Measurements from ENCODE around the gene ASPA. TPM values are rescaled to one million over a fixed set of nuclear protein-coding genes. Genes with fewer than 3 reads are reported as not detected.
A peak's percentile ranks its signal among the peaks of the same experiment; 100 is the strongest.

The ASPA gene
- total and polyA plus RNA-seq, 2 experiments from 2014 or later, result 0.13 TPM; not detected in 1

DNA sequence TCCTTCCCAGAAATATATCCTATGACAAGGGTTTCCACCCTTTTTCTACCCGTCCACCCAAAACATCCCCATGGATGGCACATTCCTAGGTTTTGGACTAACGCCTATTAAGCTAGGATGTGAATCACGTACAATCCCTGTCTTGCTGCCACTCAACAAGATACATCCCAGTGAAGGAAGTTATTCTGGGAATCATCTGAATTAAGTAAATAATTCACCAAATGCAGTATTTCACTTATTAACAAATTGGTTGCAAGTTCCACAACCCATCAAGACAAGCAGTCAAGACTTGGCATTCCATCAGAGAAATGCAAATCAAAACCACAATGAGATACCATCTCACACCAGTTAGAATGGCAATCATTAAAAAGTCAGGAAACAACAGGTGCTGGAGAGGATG lies 32.1 kb downstream of the ASPA start:
- Histone ChIP-seq H3K36me3 (ENCODE audit: insufficient read depth) (no peaks in the 10 kb centered on the region; the same call in 1 of the 2 replicates), H3K4me2 (no peak overlapping the region), H3K79me2 (replicated peaks; ENCODE audit: insufficient read depth) (no peaks in the 10 kb centered on the region), H3K27ac (ENCODE audit: low read depth) (no peak overlapping the region), H3K4me3 (no peak overlapping the region), H4K20me1 (replicated peaks; ENCODE audit: insufficient read depth) (no peaks in the 10 kb centered on the region), H3K4me1 (ENCODE audit: insufficient read depth) (peaks cover 24% of the 10 kb centered on the region), H2AFZ (no peak overlapping the region), H3K27me3 (ENCODE audit: insufficient read depth) (no peaks in the 10 kb centered on the region), H3K9me2 (ENCODE audit: insufficient read depth) (peaks cover 12% of the 10 kb centered on the region), H3F3A (replicated peaks; ENCODE audit: low read depth) (no peaks in the 10 kb centered on the region)
- no peaks in the 10 kb centered on the region for H3K36me3 Mint-ChIP-seq (ENCODE audit: low read depth)
- H3K27ac Mint-ChIP-seq, result no peak overlapping the region
- no peak for TF ChIP-seq JUNB (IDR thresholded peaks at IDR 0.05; ENCODE audit: unreplicated experiment)
- H3K27me3 Mint-ChIP-seq (ENCODE audit: insufficient read depth, low read depth, poor library complexity), result peaks cover 13% of the 10 kb centered on the region
- H3K9me3 Mint-ChIP-seq, result peaks cover 6% of the 10 kb centered on the region; the same call in 2 of the 3 replicates
- ATAC-seq (no peak), DNase-seq (ENCODE audit: low spot score) (no peak)
- H3K4me1 Mint-ChIP-seq, result peaks cover 28% of the 10 kb centered on the region
- H3K4me3 Mint-ChIP-seq, result no peak overlapping the region

DNA sequence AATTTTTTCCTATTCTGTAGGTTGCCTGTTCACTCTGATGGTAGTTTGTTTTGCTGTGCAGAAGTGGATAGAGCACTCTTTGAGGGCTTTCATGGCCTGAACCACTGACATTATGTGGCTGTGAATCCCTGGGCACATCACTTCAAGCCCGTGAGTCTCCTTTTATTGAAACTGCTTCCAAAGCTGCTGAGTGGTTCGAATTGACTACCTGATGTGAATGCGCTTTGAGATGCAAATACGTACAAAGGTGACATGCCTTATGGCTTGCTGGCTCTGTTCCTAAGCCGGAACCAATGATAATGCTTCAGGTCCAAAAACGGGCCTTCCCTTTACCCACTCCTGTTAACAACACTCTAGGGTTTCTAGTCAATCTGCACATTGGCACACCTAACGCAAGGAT lies 34.3 kb downstream of the ASPA start:
- Histone ChIP-seq H3K4me2 (peak overlapping the region; percentile 27; the same call in 1 of the 2 replicates), H3K27me3 (ENCODE audit: insufficient read depth) (no peaks in the 10 kb centered on the region), H3F3A (replicated peaks; ENCODE audit: low read depth) (no peaks in the 10 kb centered on the region), H3K4me1 (ENCODE audit: insufficient read depth) (peaks cover 28% of the 10 kb centered on the region), H3K36me3 (ENCODE audit: insufficient read depth) (no peaks in the 10 kb centered on the region; the same call in 1 of the 2 replicates), H4K20me1 (replicated peaks; ENCODE audit: insufficient read depth) (no peaks in the 10 kb centered on the region), H3K9me2 (ENCODE audit: insufficient read depth) (peaks cover 12% of the 10 kb centered on the region), H3K79me2 (replicated peaks; ENCODE audit: insufficient read depth) (no peaks in the 10 kb centered on the region), H3K27ac (ENCODE audit: low read depth) (no peak overlapping the region), H2AFZ (no peak overlapping the region), H3K4me3 (no peak overlapping the region)
- peak; percentile 32 for DNase-seq (ENCODE audit: low spot score)
- H3K27me3 Mint-ChIP-seq (ENCODE audit: insufficient read depth, low read depth, poor library complexity), result peaks cover 29% of the 10 kb centered on the region
- peaks cover 6% of the 10 kb centered on the region; the same call in 2 of the 3 replicates for H3K9me3 Mint-ChIP-seq
- H3K27ac Mint-ChIP-seq, result no peak overlapping the region
- H3K36me3 Mint-ChIP-seq (ENCODE audit: low read depth), result no peaks in the 10 kb centered on the region
- peak; percentile 32 for ATAC-seq
- H3K4me1 Mint-ChIP-seq, result peaks cover 36% of the 10 kb centered on the region
- H3K4me3 Mint-ChIP-seq, result no peak overlapping the region
- TF ChIP-seq EZH2 (IDR thresholded peaks at IDR 0.05; ENCODE audit: low read depth, unreplicated experiment) (no peak), NANOG (IDR thresholded peaks at IDR 0.05; ENCODE audit: borderline replicate concordance) (no peak), CREB1 (CRISPR knock-in tag; IDR thresholded peaks at IDR 0.05; ENCODE audit: low read depth) (no peak), JUNB (IDR thresholded peaks at IDR 0.05; ENCODE audit: unreplicated experiment) (no peak), STAT1 (IDR thresholded peaks at IDR 0.05; ENCODE audit: unreplicated experiment) (no peak), ZNF331 (CRISPR knock-in tag; IDR thresholded peaks at IDR 0.05; ENCODE audit: low read depth) (no peak)
- TF ChIP-seq, protein P1, sequence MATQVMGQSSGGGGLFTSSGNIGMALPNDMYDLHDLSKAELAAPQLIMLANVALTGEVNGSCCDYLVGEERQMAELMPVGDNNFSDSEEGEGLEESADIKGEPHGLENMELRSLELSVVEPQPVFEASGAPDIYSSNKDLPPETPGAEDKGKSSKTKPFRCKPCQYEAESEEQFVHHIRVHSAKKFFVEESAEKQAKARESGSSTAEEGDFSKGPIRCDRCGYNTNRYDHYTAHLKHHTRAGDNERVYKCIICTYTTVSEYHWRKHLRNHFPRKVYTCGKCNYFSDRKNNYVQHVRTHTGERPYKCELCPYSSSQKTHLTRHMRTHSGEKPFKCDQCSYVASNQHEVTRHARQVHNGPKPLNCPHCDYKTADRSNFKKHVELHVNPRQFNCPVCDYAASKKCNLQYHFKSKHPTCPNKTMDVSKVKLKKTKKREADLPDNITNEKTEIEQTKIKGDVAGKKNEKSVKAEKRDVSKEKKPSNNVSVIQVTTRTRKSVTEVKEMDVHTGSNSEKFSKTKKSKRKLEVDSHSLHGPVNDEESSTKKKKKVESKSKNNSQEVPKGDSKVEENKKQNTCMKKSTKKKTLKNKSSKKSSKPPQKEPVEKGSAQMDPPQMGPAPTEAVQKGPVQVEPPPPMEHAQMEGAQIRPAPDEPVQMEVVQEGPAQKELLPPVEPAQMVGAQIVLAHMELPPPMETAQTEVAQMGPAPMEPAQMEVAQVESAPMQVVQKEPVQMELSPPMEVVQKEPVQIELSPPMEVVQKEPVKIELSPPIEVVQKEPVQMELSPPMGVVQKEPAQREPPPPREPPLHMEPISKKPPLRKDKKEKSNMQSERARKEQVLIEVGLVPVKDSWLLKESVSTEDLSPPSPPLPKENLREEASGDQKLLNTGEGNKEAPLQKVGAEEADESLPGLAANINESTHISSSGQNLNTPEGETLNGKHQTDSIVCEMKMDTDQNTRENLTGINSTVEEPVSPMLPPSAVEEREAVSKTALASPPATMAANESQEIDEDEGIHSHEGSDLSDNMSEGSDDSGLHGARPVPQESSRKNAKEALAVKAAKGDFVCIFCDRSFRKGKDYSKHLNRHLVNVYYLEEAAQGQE (IDR thresholded peaks at IDR 0.05; ENCODE audit: unreplicated experiment), result no peak
- TF ChIP-seq, protein P2, sequence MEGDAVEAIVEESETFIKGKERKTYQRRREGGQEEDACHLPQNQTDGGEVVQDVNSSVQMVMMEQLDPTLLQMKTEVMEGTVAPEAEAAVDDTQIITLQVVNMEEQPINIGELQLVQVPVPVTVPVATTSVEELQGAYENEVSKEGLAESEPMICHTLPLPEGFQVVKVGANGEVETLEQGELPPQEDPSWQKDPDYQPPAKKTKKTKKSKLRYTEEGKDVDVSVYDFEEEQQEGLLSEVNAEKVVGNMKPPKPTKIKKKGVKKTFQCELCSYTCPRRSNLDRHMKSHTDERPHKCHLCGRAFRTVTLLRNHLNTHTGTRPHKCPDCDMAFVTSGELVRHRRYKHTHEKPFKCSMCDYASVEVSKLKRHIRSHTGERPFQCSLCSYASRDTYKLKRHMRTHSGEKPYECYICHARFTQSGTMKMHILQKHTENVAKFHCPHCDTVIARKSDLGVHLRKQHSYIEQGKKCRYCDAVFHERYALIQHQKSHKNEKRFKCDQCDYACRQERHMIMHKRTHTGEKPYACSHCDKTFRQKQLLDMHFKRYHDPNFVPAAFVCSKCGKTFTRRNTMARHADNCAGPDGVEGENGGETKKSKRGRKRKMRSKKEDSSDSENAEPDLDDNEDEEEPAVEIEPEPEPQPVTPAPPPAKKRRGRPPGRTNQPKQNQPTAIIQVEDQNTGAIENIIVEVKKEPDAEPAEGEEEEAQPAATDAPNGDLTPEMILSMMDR (conservative IDR thresholded peaks at IDR 0.05; ENCODE audit: low read depth in 2 of 2), result no peak
- TF ChIP-seq, protein P3, sequence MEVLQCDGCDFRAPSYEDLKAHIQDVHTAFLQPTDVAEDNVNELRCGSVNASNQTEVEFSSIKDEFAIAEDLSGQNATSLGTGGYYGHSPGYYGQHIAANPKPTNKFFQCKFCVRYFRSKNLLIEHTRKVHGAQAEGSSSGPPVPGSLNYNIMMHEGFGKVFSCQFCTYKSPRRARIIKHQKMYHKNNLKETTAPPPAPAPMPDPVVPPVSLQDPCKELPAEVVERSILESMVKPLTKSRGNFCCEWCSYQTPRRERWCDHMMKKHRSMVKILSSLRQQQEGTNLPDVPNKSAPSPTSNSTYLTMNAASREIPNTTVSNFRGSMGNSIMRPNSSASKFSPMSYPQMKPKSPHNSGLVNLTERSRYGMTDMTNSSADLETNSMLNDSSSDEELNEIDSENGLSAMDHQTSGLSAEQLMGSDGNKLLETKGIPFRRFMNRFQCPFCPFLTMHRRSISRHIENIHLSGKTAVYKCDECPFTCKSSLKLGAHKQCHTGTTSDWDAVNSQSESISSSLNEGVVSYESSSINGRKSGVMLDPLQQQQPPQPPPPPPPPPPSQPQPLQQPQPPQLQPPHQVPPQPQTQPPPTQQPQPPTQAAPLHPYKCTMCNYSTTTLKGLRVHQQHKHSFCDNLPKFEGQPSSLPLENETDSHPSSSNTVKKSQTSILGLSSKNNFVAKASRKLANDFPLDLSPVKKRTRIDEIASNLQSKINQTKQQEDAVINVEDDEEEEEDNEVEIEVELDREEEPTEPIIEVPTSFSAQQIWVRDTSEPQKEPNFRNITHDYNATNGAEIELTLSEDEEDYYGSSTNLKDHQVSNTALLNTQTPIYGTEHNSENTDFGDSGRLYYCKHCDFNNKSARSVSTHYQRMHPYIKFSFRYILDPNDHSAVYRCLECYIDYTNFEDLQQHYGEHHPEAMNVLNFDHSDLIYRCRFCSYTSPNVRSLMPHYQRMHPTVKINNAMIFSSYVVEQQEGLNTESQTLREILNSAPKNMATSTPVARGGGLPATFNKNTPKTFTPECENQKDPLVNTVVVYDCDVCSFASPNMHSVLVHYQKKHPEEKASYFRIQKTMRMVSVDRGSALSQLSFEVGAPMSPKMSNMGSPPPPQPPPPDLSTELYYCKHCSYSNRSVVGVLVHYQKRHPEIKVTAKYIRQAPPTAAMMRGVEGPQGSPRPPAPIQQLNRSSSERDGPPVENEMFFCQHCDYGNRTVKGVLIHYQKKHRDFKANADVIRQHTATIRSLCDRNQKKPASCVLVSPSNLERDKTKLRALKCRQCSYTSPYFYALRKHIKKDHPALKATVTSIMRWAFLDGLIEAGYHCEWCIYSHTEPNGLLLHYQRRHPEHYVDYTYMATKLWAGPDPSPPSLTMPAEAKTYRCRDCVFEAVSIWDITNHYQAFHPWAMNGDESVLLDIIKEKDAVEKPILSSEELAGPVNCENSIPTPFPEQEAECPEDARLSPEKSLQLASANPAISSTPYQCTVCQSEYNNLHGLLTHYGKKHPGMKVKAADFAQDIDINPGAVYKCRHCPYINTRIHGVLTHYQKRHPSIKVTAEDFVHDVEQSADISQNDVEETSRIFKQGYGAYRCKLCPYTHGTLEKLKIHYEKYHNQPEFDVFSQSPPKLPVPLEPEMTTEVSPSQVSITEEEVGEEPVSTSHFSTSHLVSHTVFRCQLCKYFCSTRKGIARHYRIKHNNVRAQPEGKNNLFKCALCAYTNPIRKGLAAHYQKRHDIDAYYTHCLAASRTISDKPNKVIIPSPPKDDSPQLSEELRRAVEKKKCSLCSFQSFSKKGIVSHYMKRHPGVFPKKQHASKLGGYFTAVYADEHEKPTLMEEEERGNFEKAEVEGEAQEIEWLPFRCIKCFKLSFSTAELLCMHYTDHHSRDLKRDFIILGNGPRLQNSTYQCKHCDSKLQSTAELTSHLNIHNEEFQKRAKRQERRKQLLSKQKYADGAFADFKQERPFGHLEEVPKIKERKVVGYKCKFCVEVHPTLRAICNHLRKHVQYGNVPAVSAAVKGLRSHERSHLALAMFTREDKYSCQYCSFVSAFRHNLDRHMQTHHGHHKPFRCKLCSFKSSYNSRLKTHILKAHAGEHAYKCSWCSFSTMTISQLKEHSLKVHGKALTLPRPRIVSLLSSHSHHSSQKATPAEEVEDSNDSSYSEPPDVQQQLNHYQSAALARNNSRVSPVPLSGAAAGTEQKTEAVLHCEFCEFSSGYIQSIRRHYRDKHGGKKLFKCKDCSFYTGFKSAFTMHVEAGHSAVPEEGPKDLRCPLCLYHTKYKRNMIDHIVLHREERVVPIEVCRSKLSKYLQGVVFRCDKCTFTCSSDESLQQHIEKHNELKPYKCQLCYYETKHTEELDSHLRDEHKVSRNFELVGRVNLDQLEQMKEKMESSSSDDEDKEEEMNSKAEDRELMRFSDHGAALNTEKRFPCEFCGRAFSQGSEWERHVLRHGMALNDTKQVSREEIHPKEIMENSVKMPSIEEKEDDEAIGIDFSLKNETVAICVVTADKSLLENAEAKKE (CRISPR knock-in tag; IDR thresholded peaks at IDR 0.05), result no peak

Measured in GM23338 (cell line).